ENCODE results near the gene KIF3A. TPM values are rescaled to one million over a fixed set of nuclear protein-coding genes. Genes with fewer than 3 reads are reported as not detected.

Gene KIF3A
- total and polyA plus RNA-seq, 2 of the 8 experiments (the other 6 are each of a cell fraction or from before 2014, with no cell fraction given): 3.1 to 13.1 TPM

DNA sequence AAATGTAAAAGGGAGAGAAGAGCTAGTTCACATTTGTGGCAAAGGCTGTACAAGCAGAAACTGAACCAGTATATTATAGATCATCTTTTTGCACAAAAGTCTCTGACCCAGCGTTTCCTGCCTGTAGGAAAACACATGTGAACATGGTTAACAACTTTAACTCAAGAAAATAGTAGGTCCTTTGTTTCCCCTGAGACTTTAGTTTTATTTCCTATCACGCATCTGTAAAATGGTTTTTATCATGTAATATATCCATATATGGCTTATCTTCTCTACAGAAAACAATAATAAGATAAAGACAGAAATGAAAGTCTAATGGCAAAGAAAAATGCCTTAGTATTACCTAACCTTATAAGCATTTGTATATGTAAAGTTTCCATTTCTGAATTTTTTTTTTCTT lies 2.7 kb downstream of the KIF3A start:
- Histone ChIP-seq H3K79me1 (ENCODE audit: low read depth, low read length) (no peaks in the 10 kb centered on the region; the same call in 1 of the 2 replicates), H3K4ac (replicated peaks; ENCODE audit: insufficient read length, low read depth, low read length) (no peak overlapping the region), H4K91ac (replicated peaks; ENCODE audit: insufficient read length, low read length) (no peak overlapping the region), H4K20me1 (replicated peaks in 1 of 2; ENCODE audit: control insufficient read depth in 1 of 2, insufficient read depth in 2 of 2, low read length in 2 of 2) (no peaks in the 10 kb centered on the region), H3K79me2 (ENCODE audit: control insufficient read depth in 1 of 2, insufficient read depth in 2 of 2, low read length in 2 of 2) (no peaks in the 10 kb centered on the region), H3K9me3 (ENCODE audit: insufficient read depth in 2 of 2, low read depth in 1 of 2, low read length in 1 of 2) (no peaks in the 10 kb centered on the region), H2BK120ac (replicated peaks; ENCODE audit: low read depth, low read length) (no peak overlapping the region), H2BK20ac (ENCODE audit: low read length) (no peak overlapping the region), H3K9ac (replicated peaks in 1 of 4; ENCODE audit: extremely low read depth in 1 of 4, low read depth in 3 of 4, low read length in 3 of 4) (no peak overlapping the region), H4K8ac (ENCODE audit: extremely low read depth, insufficient read depth, low read length) (no peak overlapping the region), H3K27me3 (replicated peaks in 1 of 4; ENCODE audit: control insufficient read depth in 3 of 4, extremely low read depth in 1 of 4, insufficient read depth in 3 of 4, low read length in 3 of 4) (peaks cover 0 to 5% (median 0%) of the 10 kb centered on the region in 4 experiments; a peak in 1 of 7 replicates), H3K23me2 (ENCODE audit: low read depth, low read length) (peaks cover 3% of the 10 kb centered on the region; the same call in 1 of the 2 replicates), H3K4me2 (ENCODE audit: insufficient read depth in 1 of 2, low read depth in 2 of 2, low read length in 2 of 2) (no peak overlapping the region), H2BK12ac (ENCODE audit: low read depth, low read length) (no peak overlapping the region), H3K14ac (ENCODE audit: insufficient read length) (no peak overlapping the region), H2BK15ac (ENCODE audit: low read length) (no peak overlapping the region), H2BK5ac (ENCODE audit: low read depth, low read length) (no peak overlapping the region), H3K23ac (ENCODE audit: insufficient read length) (no peak overlapping the region), H3K4me3 (ENCODE audit: extremely low read depth in 1 of 4, insufficient read depth in 2 of 4, low read depth in 3 of 4, low read length in 4 of 4) (no peak overlapping the region), H3K56ac (replicated peaks; ENCODE audit: insufficient read length, low read depth, low read length) (no peak overlapping the region), H4K5ac (ENCODE audit: insufficient read length, low read depth, low read length) (no peak overlapping the region), H3K18ac (ENCODE audit: extremely low read depth, low read length) (no peak overlapping the region), H2AK5ac (ENCODE audit: low read depth, low read length) (no peak overlapping the region), H3K27ac (ENCODE audit: low read depth, low read length) (no peak overlapping the region), H3K4me1 (replicated peaks in 1 of 4; ENCODE audit: control insufficient read depth in 3 of 4, insufficient read depth in 4 of 4, low read length in 3 of 4) (peaks cover 0 to 4% (median under 1%) of the 10 kb centered on the region in 4 experiments; a peak in 2 of 7 replicates), H3K36me3 (ENCODE audit: control insufficient read depth in 2 of 4, insufficient read depth in 4 of 4, low read length in 3 of 4) (no peaks in the 10 kb centered on the region; a peak in 1 of 8 replicates), H2AFZ (ENCODE audit: low read length) (no peak overlapping the region)
- TF ChIP-seq EGR1 (IDR thresholded peaks at IDR 0.05; ENCODE audit: borderline replicate concordance, low read depth, low read length): no peak
- no peak for TF ChIP-seq TBP (IDR thresholded peaks at IDR 0.05; ENCODE audit: low read depth, low read length)
- WGBS, 2 experiments (ENCODE audit: extremely low coverage in 1 of 2, insufficient coverage in 1 of 2, insufficient read length in 1 of 2, insufficient replicate concordance in 2 of 2, low coverage in 1 of 2, low lambda C conversion rate in 2 of 2, missing lambda C conversion rate in 1 of 2): 77% methylated on average over 2 of the region's 2 CpGs; no CpG with 5 or more reads in 1 of the 2 experiments
- FAIRE-seq (no peak), DNase-seq (ENCODE audit: low read depth in 1 of 2, low spot score in 2 of 2) (no peak)
- ChIA-PET POLR2A (ENCODE audit: partially characterized antibody) (no interaction called here), CTCF (ENCODE audit: partially characterized antibody) (interaction anchor here (1.5 to 1.7 kb wide), 2 partner anchors 86 to 207 kb away, joined by 3 to 5 read pairs; no protein-coding TSS in a partner anchor)
